K562 (cell line): ENCODE results near the gene PDCD11. TPM values are rescaled to one million over a fixed set of nuclear protein-coding genes. Genes with fewer than 3 reads are reported as not detected.

Source experiments
- ARNT ChIP-seq, 2 experiments: fragments of 450-650 bp; IDR thresholded peaks; 2 replicates each; pipeline ENCODE4 v1.6.1; 2016; ENCODE audit warnings: mild to moderate bottlenecking in 1 of 2
- CEBPG ChIP-seq, 3 experiments: fragments of 200-800 bp in 1 of 3; sonication (Bioruptor generic) in 1 of 3; sonication (generic) in 1 of 3; formaldehyde crosslinking in 1 of 3; IDR thresholded peaks in 2 of 3; conservative IDR thresholded peaks in 1 of 3; 2 replicates each; pipeline versions ENCODE4 v1.6.1 to v1.8.0; 2016 to 2022; ENCODE audit warnings: missing compliant biosample characterization in 2 of 3, missing genetic modification characterization in 2 of 3, mild to moderate bottlenecking in 1 of 3, missing genetic modification reagents in 1 of 3
- ELF4 ChIP-seq: fragments of 450-650 bp; formaldehyde crosslinking; IDR thresholded peaks from 2 replicates; pipeline ENCODE4 v1.4.0; 2022; ENCODE audit warnings: missing genetic modification characterization
- ETV5 ChIP-seq: sonication (generic); formaldehyde crosslinking; IDR thresholded peaks from 2 replicates; pipeline ENCODE4 v1.4.0; 2020; ENCODE audit warnings: low read depth, mild to moderate bottlenecking, missing genetic modification reagents
- JUND ChIP-seq, 2 experiments: IDR thresholded peaks; 2 replicates in 1 of 2; 3 replicates in 1 of 2; pipeline ENCODE4 v1.6.1; 2011; ENCODE audit warnings: borderline replicate concordance in 2 of 2, low read depth in 2 of 2, low read length in 2 of 2, improper control_type of control experiment in 1 of 2, missing biosample characterization in 1 of 2, missing genetic modification characterization in 1 of 2, missing genetic modification reagents in 1 of 2
- NBN ChIP-seq: fragments of 450-650 bp; IDR thresholded peaks from 2 replicates; pipeline ENCODE4 v1.6.1; 2016; ENCODE audit warnings: low read depth, mild to moderate bottlenecking
- ZBTB17 ChIP-seq: fragments of 450-650 bp; formaldehyde crosslinking; IDR thresholded peaks from 2 replicates; pipeline ENCODE4 v1.4.0; 2020; ENCODE audit warnings: mild to moderate bottlenecking
- polyA plus RNA-seq, 8 experiments: library from polyadenylated mRNA; depleted of rRNA in 4 of 8; stranded (reverse) in 5 of 8; unstranded in 3 of 8; fragments of >200 nt; fragmentation: Nextera tagmentation in 2 of 8; fragmentation: Illumina TruSeq in 1 of 8; extraction: Ambion mirVana in 2 of 8; extraction: Trizol in 1 of 8; gene quantifications; 2 replicates each; pipeline versions ENCODE4 v1.2.1 to v1.2.3, GENCODE V29; 2011 to 2014; ENCODE audit warnings: inconsistent platforms in 1 of 8, missing spikeins in 1 of 8
- total RNA-seq, 7 experiments: library from RNA; depleted of rRNA in 6 of 7; stranded (reverse); fragments of >200 nt in 6 of 7; fragmentation: Illumina TruSeq in 2 of 7; extraction: Trizol in 2 of 7; gene quantifications; 2 replicates each; pipeline versions ENCODE4 v1.2.1 to v1.2.3, GENCODE V29; 2011 to 2021; ENCODE audit warnings: low replicate concordance in 1 of 7
- TF ChIP-seq, protein P1 (sequence below): fragments of 250-450 bp; sonication (Bioruptor Pico); IDR thresholded peaks from 2 replicates; pipeline ENCODE4 v1.5.1; 2021; ENCODE audit warnings: mild to moderate bottlenecking
- TF ChIP-seq, protein P2 (sequence below), 2 experiments: fragments of 450-650 bp; IDR thresholded peaks; 2 replicates each; pipeline ENCODE4 v1.6.1; 2018; ENCODE audit warnings: mild to moderate bottlenecking in 2 of 2, low read depth in 1 of 2; ENCODE audit not compliant: partially characterized antibody in 2 of 2
- TF ChIP-seq, protein P3 (sequence below), 2 experiments: fragments of 450-650 bp in 1 of 2; sonication (generic) in 1 of 2; formaldehyde crosslinking in 1 of 2; IDR thresholded peaks; 2 replicates each; pipeline versions ENCODE4 v1.7.1 to v1.9.0; 2016 to 2022; ENCODE audit warnings: inconsistent platforms in 1 of 2, mild to moderate bottlenecking in 1 of 2, missing genetic modification reagents in 1 of 2

Gene PDCD11
- total and polyA plus RNA-seq, 9 of the 15 experiments (the other 6 are each of a cell fraction or from before 2014, with no cell fraction given) = 14.8 to 73.8 (median 50.0) TPM

DNA sequence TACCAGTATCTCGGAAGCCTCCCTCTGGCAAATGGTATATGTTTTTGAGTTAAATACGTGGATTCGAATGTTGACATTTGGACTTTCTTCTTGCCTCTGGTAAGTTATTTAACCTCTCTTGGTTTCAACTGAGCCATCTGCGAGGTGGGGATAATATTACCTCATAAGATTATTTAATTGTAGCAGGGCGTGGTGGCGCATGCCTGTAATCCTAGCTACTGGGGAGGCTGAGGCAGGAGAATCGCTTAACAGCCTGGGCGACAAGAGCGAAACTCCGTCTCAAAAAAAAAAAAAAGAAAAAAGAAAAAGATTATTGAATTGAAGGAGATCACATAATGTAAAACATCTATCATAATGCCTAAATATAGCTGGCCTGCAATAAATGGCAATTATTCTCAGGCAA lies 29.0 kb upstream of the PDCD11 start (continued):
- TF ChIP-seq, protein P1, sequence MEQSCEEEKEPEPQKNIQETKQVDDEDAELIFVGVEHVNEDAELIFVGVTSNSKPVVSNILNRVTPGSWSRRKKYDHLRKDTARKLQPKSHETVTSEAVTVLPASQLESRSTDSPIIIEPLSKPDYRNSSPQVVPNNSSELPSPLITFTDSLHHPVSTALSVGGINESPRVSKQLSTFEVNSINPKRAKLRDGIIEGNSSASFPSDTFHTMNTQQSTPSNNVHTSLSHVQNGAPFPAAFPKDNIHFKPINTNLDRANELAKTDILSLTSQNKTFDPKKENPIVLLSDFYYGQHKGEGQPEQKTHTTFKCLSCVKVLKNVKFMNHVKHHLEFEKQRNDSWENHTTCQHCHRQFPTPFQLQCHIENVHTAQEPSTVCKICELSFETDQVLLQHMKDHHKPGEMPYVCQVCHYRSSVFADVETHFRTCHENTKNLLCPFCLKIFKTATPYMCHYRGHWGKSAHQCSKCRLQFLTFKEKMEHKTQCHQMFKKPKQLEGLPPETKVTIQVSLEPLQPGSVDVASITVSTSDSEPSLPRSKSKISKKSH (CRISPR knock-in tag) = no peak
- TF ChIP-seq ZBTB17 (CRISPR knock-in tag) = no peak
- TF ChIP-seq ELF4 (CRISPR knock-in tag) = peak; percentile 37; the same call in 1 of the 2 replicates
- TF ChIP-seq ETV5 (CRISPR knock-in tag) = no peak
- TF ChIP-seq, protein P2, sequence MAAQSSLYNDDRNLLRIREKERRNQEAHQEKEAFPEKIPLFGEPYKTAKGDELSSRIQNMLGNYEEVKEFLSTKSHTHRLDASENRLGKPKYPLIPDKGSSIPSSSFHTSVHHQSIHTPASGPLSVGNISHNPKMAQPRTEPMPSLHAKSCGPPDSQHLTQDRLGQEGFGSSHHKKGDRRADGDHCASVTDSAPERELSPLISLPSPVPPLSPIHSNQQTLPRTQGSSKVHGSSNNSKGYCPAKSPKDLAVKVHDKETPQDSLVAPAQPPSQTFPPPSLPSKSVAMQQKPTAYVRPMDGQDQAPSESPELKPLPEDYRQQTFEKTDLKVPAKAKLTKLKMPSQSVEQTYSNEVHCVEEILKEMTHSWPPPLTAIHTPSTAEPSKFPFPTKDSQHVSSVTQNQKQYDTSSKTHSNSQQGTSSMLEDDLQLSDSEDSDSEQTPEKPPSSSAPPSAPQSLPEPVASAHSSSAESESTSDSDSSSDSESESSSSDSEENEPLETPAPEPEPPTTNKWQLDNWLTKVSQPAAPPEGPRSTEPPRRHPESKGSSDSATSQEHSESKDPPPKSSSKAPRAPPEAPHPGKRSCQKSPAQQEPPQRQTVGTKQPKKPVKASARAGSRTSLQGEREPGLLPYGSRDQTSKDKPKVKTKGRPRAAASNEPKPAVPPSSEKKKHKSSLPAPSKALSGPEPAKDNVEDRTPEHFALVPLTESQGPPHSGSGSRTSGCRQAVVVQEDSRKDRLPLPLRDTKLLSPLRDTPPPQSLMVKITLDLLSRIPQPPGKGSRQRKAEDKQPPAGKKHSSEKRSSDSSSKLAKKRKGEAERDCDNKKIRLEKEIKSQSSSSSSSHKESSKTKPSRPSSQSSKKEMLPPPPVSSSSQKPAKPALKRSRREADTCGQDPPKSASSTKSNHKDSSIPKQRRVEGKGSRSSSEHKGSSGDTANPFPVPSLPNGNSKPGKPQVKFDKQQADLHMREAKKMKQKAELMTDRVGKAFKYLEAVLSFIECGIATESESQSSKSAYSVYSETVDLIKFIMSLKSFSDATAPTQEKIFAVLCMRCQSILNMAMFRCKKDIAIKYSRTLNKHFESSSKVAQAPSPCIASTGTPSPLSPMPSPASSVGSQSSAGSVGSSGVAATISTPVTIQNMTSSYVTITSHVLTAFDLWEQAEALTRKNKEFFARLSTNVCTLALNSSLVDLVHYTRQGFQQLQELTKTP (IDR thresholded peaks at IDR 0.05; ENCODE audit: low read depth in 1 of 2, partially characterized antibody in 2 of 2) = peak in 1 of 2 experiments; percentile 65
- TF ChIP-seq CEBPG (CRISPR knock-in tag; IDR thresholded peaks at IDR 0.05) = 0 out of 2 replicates have a peak, but pooled peaks have one; percentile 53
- TF ChIP-seq CEBPG (tag; conservative IDR thresholded peaks at IDR 0.05 in 1 of 2, IDR thresholded peaks at IDR 0.05 in 1 of 2) = no peak
- peak in 1 of 2 experiments; percentile 74; a peak in 2 of 4 replicates for TF ChIP-seq ARNT (IDR thresholded peaks at IDR 0.05)
- TF ChIP-seq, protein P3, sequence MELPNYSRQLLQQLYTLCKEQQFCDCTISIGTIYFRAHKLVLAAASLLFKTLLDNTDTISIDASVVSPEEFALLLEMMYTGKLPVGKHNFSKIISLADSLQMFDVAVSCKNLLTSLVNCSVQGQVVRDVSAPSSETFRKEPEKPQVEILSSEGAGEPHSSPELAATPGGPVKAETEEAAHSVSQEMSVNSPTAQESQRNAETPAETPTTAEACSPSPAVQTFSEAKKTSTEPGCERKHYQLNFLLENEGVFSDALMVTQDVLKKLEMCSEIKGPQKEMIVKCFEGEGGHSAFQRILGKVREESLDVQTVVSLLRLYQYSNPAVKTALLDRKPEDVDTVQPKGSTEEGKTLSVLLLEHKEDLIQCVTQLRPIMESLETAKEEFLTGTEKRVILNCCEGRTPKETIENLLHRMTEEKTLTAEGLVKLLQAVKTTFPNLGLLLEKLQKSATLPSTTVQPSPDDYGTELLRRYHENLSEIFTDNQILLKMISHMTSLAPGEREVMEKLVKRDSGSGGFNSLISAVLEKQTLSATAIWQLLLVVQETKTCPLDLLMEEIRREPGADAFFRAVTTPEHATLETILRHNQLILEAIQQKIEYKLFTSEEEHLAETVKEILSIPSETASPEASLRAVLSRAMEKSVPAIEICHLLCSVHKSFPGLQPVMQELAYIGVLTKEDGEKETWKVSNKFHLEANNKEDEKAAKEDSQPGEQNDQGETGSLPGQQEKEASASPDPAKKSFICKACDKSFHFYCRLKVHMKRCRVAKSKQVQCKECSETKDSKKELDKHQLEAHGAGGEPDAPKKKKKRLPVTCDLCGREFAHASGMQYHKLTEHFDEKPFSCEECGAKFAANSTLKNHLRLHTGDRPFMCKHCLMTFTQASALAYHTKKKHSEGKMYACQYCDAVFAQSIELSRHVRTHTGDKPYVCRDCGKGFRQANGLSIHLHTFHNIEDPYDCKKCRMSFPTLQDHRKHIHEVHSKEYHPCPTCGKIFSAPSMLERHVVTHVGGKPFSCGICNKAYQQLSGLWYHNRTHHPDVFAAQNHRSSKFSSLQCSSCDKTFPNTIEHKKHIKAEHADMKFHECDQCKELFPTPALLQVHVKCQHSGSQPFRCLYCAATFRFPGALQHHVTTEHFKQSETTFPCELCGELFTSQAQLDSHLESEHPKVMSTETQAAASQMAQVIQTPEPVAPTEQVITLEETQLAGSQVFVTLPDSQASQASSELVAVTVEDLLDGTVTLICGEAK (IDR thresholded peaks at IDR 0.05) = peak; percentile 60
- TF ChIP-seq, protein P3 (CRISPR knock-in tag; IDR thresholded peaks at IDR 0.05) = no peak
- no peak for TF ChIP-seq JUND (IDR thresholded peaks at IDR 0.05; ENCODE audit: borderline replicate concordance, low read depth, low read length)
- no peak for TF ChIP-seq JUND (tag; IDR thresholded peaks at IDR 0.05; ENCODE audit: borderline replicate concordance, low read depth, low read length)
- TF ChIP-seq NBN = peak; percentile 75; the same call in 1 of the 2 replicates
